ENCODE data around the gene ASB18. TPM values are rescaled to one million over a fixed set of nuclear protein-coding genes. Genes with fewer than 3 reads are reported as not detected.

ASB18 gene
- total RNA-seq, 1 experiment from 2014 or later = not detected

- CTCF ChIA-PET = interaction anchor here (0.6 to 2.7 kb wide), 2 partner anchors 11 to 12 kb away, joined by 3 to 10 read pairs; no protein-coding TSS in a partner anchor
- in situ Hi-C loops (cut with HindIII; ENCODE audit: low pct_unique_long_range_greater_than_20kb, low sequenced_read_pairs) = no loop called here
- no TSS peak for BruUV-seq (replicated peaks)
- ATAC-seq (peak; percentile 5), DNase-seq (ENCODE audit: low read depth, low spot score) (no peak)
- POLR2A ChIA-PET = no interaction called here
- peaks cover 9% of the 10 kb centered on the region for H3K4me1 ChIP-seq (ENCODE audit: control insufficient read depth, insufficient read depth, low read length)
- TF ChIP-seq SIN3A (IDR thresholded peaks at IDR 0.05; ENCODE audit: borderline replicate concordance, insufficient read depth, low read depth, low read length) (peak; percentile 39; the same call in 1 of the 2 replicates), CTCF (IDR thresholded peaks at IDR 0.05) (no peak), REST (IDR thresholded peaks at IDR 0.05; ENCODE audit: insufficient read depth in 1 of 2, low read depth in 2 of 2, low read length in 1 of 2) (no peak), TCF7L2 (IDR thresholded peaks at IDR 0.05; ENCODE audit: low read depth, low read length) (0 out of 2 replicates have a peak, but pooled peaks have one; percentile 17), POLR2AphosphoS5 (IDR thresholded peaks at IDR 0.05; ENCODE audit: low read depth, low read length) (no peak)
- no peaks in the 10 kb centered on the region for H3K27me3 ChIP-seq (ENCODE audit: control insufficient read depth, insufficient read depth, low read length)
- H3K4me3 ChIP-seq (ENCODE audit: low read depth in 2 of 2, low read length in 2 of 2) = peak overlapping the region; percentile 67 to 76
- H3K27ac ChIP-seq (ENCODE audit: low read length) = peak overlapping the region; percentile 83
- no peaks in the 10 kb centered on the region for H3K9me3 ChIP-seq (ENCODE audit: control insufficient read depth, insufficient read depth, low read depth, low read length)
- no peaks in the 10 kb centered on the region for H3K36me3 ChIP-seq (ENCODE audit: control insufficient read depth, insufficient read depth, low read length)
- intact Hi-C loops (cut with micrococcal nuclease; ENCODE audit: unreplicated experiment) = no loop called here
These were observed 97.4 kb downstream of the ASB18 start for GRCh38 chr2:236166796-236167296.

- TSS peak; percentile 77 for BruUV-seq (replicated peaks)
- DNase-seq (ENCODE audit: low read depth, low spot score) = no peak
- H3K27me3 ChIP-seq (ENCODE audit: control insufficient read depth, insufficient read depth, low read length) = no peaks in the 10 kb centered on the region
- in situ Hi-C loops (cut with HindIII; ENCODE audit: low pct_unique_long_range_greater_than_20kb, low sequenced_read_pairs) (no loop called here), intact Hi-C loops (cut with micrococcal nuclease; ENCODE audit: unreplicated experiment) (no loop called here)
- ATAC-seq = no peak
- ChIA-PET POLR2A (interaction anchor here (0.7 kb wide), 1 partner anchor 653 kb away, joined by 11 read pairs; no protein-coding TSS in a partner anchor), CTCF (no interaction called here)
- H3K4me3 ChIP-seq (ENCODE audit: low read depth in 2 of 2, low read length in 2 of 2) = peak overlapping the region; percentile 67 to 76
- no peak for TF ChIP-seq TCF7L2 (IDR thresholded peaks at IDR 0.05; ENCODE audit: low read depth, low read length)
- TF ChIP-seq CTCF (IDR thresholded peaks at IDR 0.05) = no peak
- no peak for TF ChIP-seq SIN3A (IDR thresholded peaks at IDR 0.05; ENCODE audit: borderline replicate concordance, insufficient read depth, low read depth, low read length)
- TF ChIP-seq REST (IDR thresholded peaks at IDR 0.05; ENCODE audit: insufficient read depth in 1 of 2, low read depth in 2 of 2, low read length in 1 of 2) = no peak
- TF ChIP-seq POLR2AphosphoS5 (IDR thresholded peaks at IDR 0.05; ENCODE audit: low read depth, low read length) = no peak
- H3K4me1 ChIP-seq (ENCODE audit: control insufficient read depth, insufficient read depth, low read length) = peaks cover 9% of the 10 kb centered on the region
- no peaks in the 10 kb centered on the region for H3K9me3 ChIP-seq (ENCODE audit: control insufficient read depth, insufficient read depth, low read depth, low read length)
- H3K36me3 ChIP-seq (ENCODE audit: control insufficient read depth, insufficient read depth, low read length) = no peaks in the 10 kb centered on the region
- H3K27ac ChIP-seq (ENCODE audit: low read length) = peak overlapping the region; percentile 83
These were observed 98.1 kb downstream of the ASB18 start for GRCh38 chr2:236165842-236166795.

Data from Panc1 (cell line).